Adrenal gland (tissue), 12 donors: Measurements from ENCODE around the gene MICU1. TPM values are rescaled to one million over a fixed set of nuclear protein-coding genes. Genes with fewer than 3 reads are reported as not detected.

Experiments used
- DNase-seq, 7 donors: peaks; one replicate each; pipeline ENCODE4 v3.0.0-alpha.2; 2019 to 2020
- H3K27ac ChIP-seq, 5 donors: fragments of 200-600 bp; sonication (generic) in 4 of 5; 1 replicate in 3 of 5; 2 replicates in 2 of 5; pipeline versions ENCODE4 v1.5.1 to v1.8.0; 2016 to 2020; ENCODE audit warnings: mild to moderate bottlenecking in 1 of 5
- H3K27me3 ChIP-seq: fragments of 200-600 bp; 2 replicates; pipeline ENCODE4 v1.8.0; 2021
- H3K36me3 ChIP-seq, 2 donors: fragments of 200-600 bp; replicated peaks in 1 of 2; 1 replicate in 1 of 2; 2 replicates in 1 of 2; pipeline versions ENCODE4 v1.5.1 to v1.8.0; 2018 to 2022
- H3K4me1 ChIP-seq, 2 donors: fragments of 200-600 bp; replicated peaks in 1 of 2; 1 replicate in 1 of 2; 2 replicates in 1 of 2; pipeline versions ENCODE4 v1.5.1 to v1.8.0; 2018 to 2021
- H3K4me3 ChIP-seq, 4 donors: fragments of 200-600 bp; sonication (generic) in 3 of 4; one replicate each; pipeline ENCODE4 v1.5.1; 2016 to 2018
- H3K9me3 ChIP-seq, 3 donors: fragments of 200-600 bp; sonication (generic) in 1 of 3; replicated peaks in 1 of 3; 1 replicate in 2 of 3; 2 replicates in 1 of 3; pipeline versions ENCODE4 v1.5.1 to v1.8.0; 2016 to 2021
- CTCF ChIP-seq, 6 experiments: fragments of 450-650 bp in 4 of 6; fragments of 200-600 bp in 2 of 6; sonication (generic) in 1 of 6; IDR thresholded peaks; 1 replicate in 5 of 6; 2 replicates in 1 of 6; pipeline versions ENCODE4 v1.5.1 to v1.8.0; 2016 to 2021; ENCODE audit warnings: antibody characterized with exemption in 6 of 6, mild to moderate bottlenecking in 2 of 6, moderate library complexity in 1 of 6
- POLR2A ChIP-seq, 2 donors: fragments of 450-650 bp; IDR thresholded peaks; one replicate each; pipeline ENCODE4 v1.6.1; 2017; ENCODE audit warnings: antibody characterized with exemption in 2 of 2, mild to moderate bottlenecking in 2 of 2, moderate library complexity in 1 of 2
- WGBS, 4 donors: extraction: QIAGEN DNeasy Blood & Tissue Kit in 2 of 4; methylation state at CpG; one replicate each; pipeline versions ENCODE4 v1.1.5 to v1.1.7; 2013 to 2017; 5-methylcytosine and 5-hydroxymethylcytosine counted together
- intact Hi-C, 2 donors: fragments of 100-400 bp; cut with DNase I; formaldehyde crosslinking; loops; one replicate each; pipeline versions ENCODE4 v1.14.1 to v1.15.0; 2022 to 2023
- polyA plus RNA-seq, 3 donors: library from polyadenylated mRNA; stranded (reverse); fragments of 200-250 nt in 2 of 3; fragments of 350-450 nt in 1 of 3; fragmentation: Illumina TruSeq in 1 of 3; extraction: RNeasy Lipid Tissue Mini Kit (QIAGEN cat#74804) in 1 of 3; gene quantifications; one replicate each; pipeline ENCODE4 v1.2.3, GENCODE V29; 2013 to 2014
- total RNA-seq, 9 donors: library from RNA; depleted of rRNA in 4 of 9; stranded (reverse); fragments of >200 nt in 4 of 9; fragments of 120-200 nt in 1 of 9; fragmentation: NEBNext Ultra II Directional in 1 of 9; extraction: Animal tissue kit (Norgen Biotek cat#: 25700) in 1 of 9; gene quantifications; one replicate each; pipeline versions ENCODE4 v1.1.0 to v1.2.4, GENCODE V29; 2013 to 2023
- donor health status: healthy with polysubstance abuse.
- donor health status: Bipolar disorder and iron deficiency.
- donor health status: DM: yes; HTN: yes; CAD: no.
- donor health status: DM: no; HTN: no; CAD: no.
- donor health status: DM: no; HTN: no; CAD: no.
- donor health status: DM: yes; HTN: yes; CAD: no.

Gene MICU1
- total and polyA plus RNA-seq, 12 donors, result 56.5 to 122 (median 90.2) TPM

GRCh38 chr10:72574636-72575035 lies 51.2 kb downstream of the MICU1 start:
- no peak overlapping the region for H3K4me3 ChIP-seq
- intact Hi-C loops, result no loop called here
- no peaks in the 10 kb centered on the region for H3K9me3 ChIP-seq
- TF ChIP-seq POLR2A (IDR thresholded peaks at IDR 0.05), result no peak
- TF ChIP-seq CTCF (IDR thresholded peaks at IDR 0.05), result no peak
- 90 to 95% (median 93%) methylated on average over 4 of the region's 4 CpGs for WGBS, 4 donors
- H3K36me3 ChIP-seq, result no peaks in the 10 kb centered on the region
- H3K27ac ChIP-seq, result no peak overlapping the region
- peaks cover 0 to 7% of the 10 kb centered on the region in 2 donors for H3K4me1 ChIP-seq
- no peak for DNase-seq
- H3K27me3 ChIP-seq, result no peaks in the 10 kb centered on the region

- no peak overlapping the region for H3K27ac ChIP-seq
- no peak for DNase-seq
- WGBS, 4 donors, result 91 to 99% (median 98%) methylated on average over 2 of the region's 2 CpGs
- TF ChIP-seq CTCF (IDR thresholded peaks at IDR 0.05) (no peak), POLR2A (IDR thresholded peaks at IDR 0.05) (no peak)
- no peaks in the 10 kb centered on the region for H3K36me3 ChIP-seq
- H3K9me3 ChIP-seq, result no peaks in the 10 kb centered on the region
- H3K4me3 ChIP-seq, result no peak overlapping the region
- peaks cover under 1 to 7% of the 10 kb centered on the region in 2 donors for H3K4me1 ChIP-seq
- intact Hi-C loops, result no loop called here
- H3K27me3 ChIP-seq, result no peaks in the 10 kb centered on the region
Measured at GRCh38 chr10:72573079-72573478, 52.8 kb downstream of the MICU1 start.

DNA sequence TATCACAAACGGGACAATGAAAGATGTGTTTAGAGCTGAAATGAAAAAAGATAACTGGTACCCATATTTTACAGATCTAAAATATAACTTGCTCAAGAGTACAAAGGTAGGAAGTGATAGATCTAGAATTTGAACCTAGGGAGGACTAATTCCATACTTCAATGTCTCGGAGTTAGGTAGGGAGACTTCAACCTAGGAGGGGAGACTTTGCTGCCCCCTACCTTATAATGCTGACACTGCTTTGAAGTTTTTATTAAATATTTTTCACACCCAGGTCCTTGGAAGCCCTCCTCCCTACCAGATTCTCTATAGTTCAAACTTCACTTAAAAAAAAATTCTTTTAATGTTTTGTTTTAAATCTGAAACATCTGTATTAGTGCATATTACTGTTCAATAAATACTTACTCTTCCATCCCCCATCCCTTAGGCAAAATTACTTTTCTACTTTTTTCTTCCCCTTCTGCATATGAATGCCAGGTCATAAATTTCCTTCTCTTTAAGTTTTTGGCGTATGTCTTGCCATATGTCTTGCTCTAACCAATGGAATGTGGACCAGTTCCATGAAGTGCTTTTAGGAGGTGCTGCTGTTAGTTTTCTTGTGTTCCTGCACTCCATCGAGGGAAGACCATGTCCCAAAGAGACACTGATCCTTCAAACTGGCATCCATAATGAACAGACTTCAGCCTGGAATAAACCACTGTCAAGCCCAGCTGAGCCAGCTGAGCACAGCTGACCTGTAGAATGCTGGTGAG lies 57.8 kb downstream of the MICU1 start:
- no peak for DNase-seq
- H3K27me3 ChIP-seq, result no peaks in the 10 kb centered on the region
- H3K36me3 ChIP-seq, result no peaks in the 10 kb centered on the region
- no peak overlapping the region for H3K4me3 ChIP-seq
- H3K9me3 ChIP-seq, result no peaks in the 10 kb centered on the region
- no peak for TF ChIP-seq POLR2A (IDR thresholded peaks at IDR 0.05)
- TF ChIP-seq CTCF (IDR thresholded peaks at IDR 0.05), result peak; percentile 22 to 46 (median 38)
- WGBS, 4 donors, result 58 to 65% (median 61%) methylated on average over 4 of the region's 4 CpGs
- H3K4me1 ChIP-seq, result peaks cover 0 to 7% of the 10 kb centered on the region in 2 donors
- intact Hi-C loops, result no loop called here
- peak overlapping the region in 3 of 5 donors; percentile 34 to 65 (median 60) for H3K27ac ChIP-seq

- peak overlapping the region in 3 of 5 donors; percentile 34 to 65 (median 60) for H3K27ac ChIP-seq
- peaks cover 0 to 4% of the 10 kb centered on the region in 2 donors for H3K36me3 ChIP-seq
- H3K4me1 ChIP-seq, result peaks cover 0 to 7% of the 10 kb centered on the region in 2 donors
- H3K27me3 ChIP-seq, result no peaks in the 10 kb centered on the region
- WGBS, 4 donors, result 43 to 81% (median 45%) methylated on average over 3 of the region's 3 CpGs; no CpG with 5 or more reads in 1 of the 4 donors
- H3K9me3 ChIP-seq, result no peaks in the 10 kb centered on the region
- TF ChIP-seq POLR2A (IDR thresholded peaks at IDR 0.05) (peak in 1 of 2 donors; percentile 12), CTCF (IDR thresholded peaks at IDR 0.05) (no peak)
- H3K4me3 ChIP-seq, result no peak overlapping the region
- intact Hi-C loops, result no loop called here
- peak; percentile 69 to 86 (median 84) for DNase-seq
Measured at GRCh38 chr10:72567421-72567820, 58.5 kb downstream of the MICU1 start.
